GM12878 (cell line): ENCODE measurements around the gene SPATA24. TPM values are rescaled to one million over a fixed set of nuclear protein-coding genes. Genes with fewer than 3 reads are reported as not detected.

Experiments
- ATAC-seq: fragments of 200-7000 bp; cut with Tn5 transposase; 3 replicates; pipeline ENCODE4 v1.9.1; 2020; ENCODE audit warnings: mild to moderate bottlenecking, moderate library complexity
- BruUV-seq: library from RNA; stranded (reverse); fragments of 400-500 nt; replicated peaks from 2 replicates; lab custom pipeline; 2021; lab: Mats Ljungman, UMichigan
- CTCF ChIA-PET: fragments of 300-600 bp; sonication (Branson Sonifier 250); formaldehyde crosslinking; extraction: SDS; loops from one replicate; lab custom pipeline; 2021; ENCODE audit warnings: inconsistent platforms; lab: Yijun Ruan, JAX
- POLR2A ChIA-PET: fragments of 350-600 bp; formaldehyde crosslinking; extraction: SDS; loops from one replicate; lab custom pipeline; 2021; ENCODE audit warnings: inconsistent platforms; lab: Charles Lee
- RAD21 ChIA-PET: fragments of 300-600 bp; sonication (Branson Sonifier 250); formaldehyde crosslinking; loops from one replicate; lab custom pipeline; 2023; ENCODE audit warnings: antibody characterized with exemption; ENCODE audit not compliant: unreplicated experiment; lab: Charles Lee
- SMC1A ChIA-PET: fragments of 300-600 bp; sonication (Branson Sonifier 250); formaldehyde crosslinking; loops from one replicate; lab custom pipeline; 2023; ENCODE audit not compliant: unreplicated experiment, uncharacterized antibody; lab: Charles Lee
- DNase-seq: peaks from one replicate; pipeline ENCODE4 v3.0.0-alpha.2; 2011; ENCODE audit warnings: low read depth, low spot score
- FAIRE-seq: peaks from 3 replicates; lab custom pipeline; 2011; peaks lifted over from hg19 to GRCh38; lab: Jason Lieb, UNC
- H2AFZ ChIP-seq: 2 replicates; pipeline ENCODE4 v1.6.0; 2011; ENCODE audit warnings: low read depth, low read length, control low read depth; ENCODE audit not compliant: control insufficient read depth
- H3K27ac ChIP-seq: 2 replicates; pipeline ENCODE4 v1.5.1; 2011; ENCODE audit warnings: control low read depth; ENCODE audit not compliant: control insufficient read depth, insufficient read depth
- H3K27me3 ChIP-seq, 2 experiments: replicated peaks in 1 of 2; 2 replicates each; pipeline versions ENCODE4 v1.6.0 to v1.6.1; 2011; ENCODE audit warnings: low read length in 1 of 2; ENCODE audit not compliant: control insufficient read depth in 2 of 2, insufficient read depth in 2 of 2
- H3K36me3 ChIP-seq, 2 experiments: 2 replicates each; pipeline ENCODE4 v1.5.1; 2011; ENCODE audit warnings: low read length in 1 of 2; ENCODE audit not compliant: control insufficient read depth in 2 of 2, insufficient read depth in 2 of 2
- H3K4me1 ChIP-seq: 2 replicates; pipeline ENCODE4 v1.6.1; 2011; ENCODE audit warnings: mild to moderate bottlenecking, low read length, moderate library complexity, mixed read lengths; ENCODE audit not compliant: control insufficient read depth, insufficient read depth
- H3K4me2 ChIP-seq: 2 replicates; pipeline ENCODE4 v1.6.0; 2011; ENCODE audit warnings: control low read depth; ENCODE audit not compliant: control insufficient read depth, insufficient read depth
- H3K4me3 ChIP-seq: fragments of 200-600 bp; sonication (generic); 2 replicates; pipeline ENCODE4 v1.5.1; 2016
- H3K79me2 ChIP-seq: 2 replicates; pipeline ENCODE4 v1.6.0; 2011; ENCODE audit warnings: low read length; ENCODE audit not compliant: control insufficient read depth, insufficient read depth
- H3K9ac ChIP-seq: 2 replicates; pipeline ENCODE4 v1.8.0; 2011; ENCODE audit warnings: low read length, control low read depth, mixed read lengths; ENCODE audit not compliant: control insufficient read depth, insufficient read depth
- H3K9me3 ChIP-seq: replicated peaks from 3 replicates; pipeline ENCODE4 v1.5.1; 2011; ENCODE audit warnings: mild to moderate bottlenecking, low read length; ENCODE audit not compliant: control insufficient read depth, insufficient read depth
- H4K20me1 ChIP-seq: 2 replicates; pipeline ENCODE4 v1.6.0; 2011; ENCODE audit not compliant: control insufficient read depth, insufficient read depth
- BACH1 ChIP-seq: fragments of 450-650 bp; IDR thresholded peaks from 2 replicates; pipeline ENCODE4 v1.6.1; 2017; ENCODE audit warnings: mild to moderate bottlenecking, borderline replicate concordance
- CBX5 ChIP-seq: sonication (generic); IDR thresholded peaks from 2 replicates; pipeline ENCODE4 v1.6.1; 2016; ENCODE audit warnings: low read depth, moderate library complexity, mild to moderate bottlenecking, inconsistent platforms
- NBN ChIP-seq: fragments of 450-650 bp; IDR thresholded peaks from 2 replicates; pipeline ENCODE4 v1.6.1; 2016
- ZBTB4 ChIP-seq: fragments of 450-650 bp; formaldehyde crosslinking; IDR thresholded peaks from 2 replicates; pipeline ENCODE4 v1.4.0; 2022; ENCODE audit warnings: mild to moderate bottlenecking, moderate library complexity
- ZSCAN29 ChIP-seq: fragments of 450-650 bp; IDR thresholded peaks from 2 replicates; pipeline ENCODE4 v1.6.1; 2017; ENCODE audit warnings: mild to moderate bottlenecking, moderate library complexity
- WGBS: methylation state at CpG from one replicate; pipeline ENCODE4 v1.1.6; 2016; ENCODE audit warnings: low lambda C conversion rate; ENCODE audit not compliant: insufficient replicate concordance, insufficient coverage; ENCODE audit errors: missing lambda C conversion rate; 5-methylcytosine and 5-hydroxymethylcytosine counted together
- in situ Hi-C: fragments of 300-500 bp; cut with MboI; formaldehyde crosslinking; loops from 9 replicates; pipeline ENCODE4 v1.14.3; 2018; ENCODE audit warnings: mixed read lengths
- intact Hi-C: fragments of 100-400 bp; cut with micrococcal nuclease; formaldehyde crosslinking; loops from one replicate; pipeline ENCODE4 v1.14.2; 2022; ENCODE audit not compliant: unreplicated experiment
- polyA plus RNA-seq, 11 experiments: library from polyadenylated mRNA; depleted of rRNA in 4 of 11; unstranded in 6 of 11; stranded (reverse) in 5 of 11; fragments of >200 nt; fragmentation: Nextera tagmentation in 4 of 11; fragmentation: Illumina TruSeq in 1 of 11; extraction: Ambion mirVana in 4 of 11; extraction: Trizol in 1 of 11; gene quantifications; 1 replicate in 1 of 11; 2 replicates in 10 of 11; pipeline versions ENCODE4 v1.2.1 to v1.2.3, GENCODE V29; 2011 to 2016; ENCODE audit warnings: inconsistent platforms in 2 of 11, missing spikeins in 2 of 11, low read depth in 1 of 11
- total RNA-seq, 4 experiments: library from RNA; depleted of rRNA in 3 of 4; stranded (reverse); fragments of >200 nt in 3 of 4; fragmentation: Illumina TruSeq in 1 of 4; extraction: Trizol in 1 of 4; gene quantifications; 2 replicates each; pipeline versions ENCODE4 v1.2.1 to v1.2.3, GENCODE V29; 2013 to 2021
- TF ChIP-seq, protein P1 (sequence below): IDR thresholded peaks from 2 replicates; pipeline ENCODE4 v1.6.1; 2011; ENCODE audit warnings: low read depth, low read length, improper control_type of control experiment, borderline replicate concordance

Gene SPATA24
- total and polyA plus RNA-seq, 10 of the 15 experiments (the other 5 are each of a cell fraction or from before 2014, with no cell fraction given), result 4.1 to 9.8 (median 7.3) TPM

- ChIA-PET CTCF (interaction anchor here (0.6 to 9.5 kb wide), 6 partner anchors 8 to 339 kb away, joined by 3 to 491 read pairs (median 5); no protein-coding TSS in a partner anchor), RAD21 (interaction anchor here (1.1 to 9.2 kb wide), 3 partner anchors 11 to 87 kb away, joined by 3 to 241 read pairs (median 8); no protein-coding TSS in a partner anchor), SMC1A (interaction anchor here (1.4 to 5.3 kb wide), 4 partner anchors 11 to 202 kb away, joined by 4 to 235 read pairs (median 48); partner anchors contain the start of gene DNAJC18), POLR2A (interaction anchor here (0.6 to 2.4 kb wide), 2 partner anchors 40 to 87 kb away, joined by 4 to 12 read pairs; no protein-coding TSS in a partner anchor)
- Histone ChIP-seq H2AFZ (no peak overlapping the region), H3K27ac (no peak overlapping the region), H4K20me1 (no peaks in the 10 kb centered on the region), H3K9ac (no peak overlapping the region), H3K79me2 (no peaks in the 10 kb centered on the region), H3K27me3 (no peaks in the 10 kb centered on the region), H3K36me3 (peaks cover 0 to 2% of the 10 kb centered on the region in 2 experiments; a peak in 2 of 4 replicates), H3K4me3 (no peak overlapping the region), H3K4me2 (no peak overlapping the region), H3K9me3 (no peaks in the 10 kb centered on the region), H3K4me1 (no peaks in the 10 kb centered on the region)
- ATAC-seq, result no peak
- DNase-seq, result no peak
- TF ChIP-seq ZSCAN29 (no peak), NBN (no peak), CBX5 (no peak), ZBTB4 (no peak), BACH1 (no peak)
- TF ChIP-seq, protein P1, sequence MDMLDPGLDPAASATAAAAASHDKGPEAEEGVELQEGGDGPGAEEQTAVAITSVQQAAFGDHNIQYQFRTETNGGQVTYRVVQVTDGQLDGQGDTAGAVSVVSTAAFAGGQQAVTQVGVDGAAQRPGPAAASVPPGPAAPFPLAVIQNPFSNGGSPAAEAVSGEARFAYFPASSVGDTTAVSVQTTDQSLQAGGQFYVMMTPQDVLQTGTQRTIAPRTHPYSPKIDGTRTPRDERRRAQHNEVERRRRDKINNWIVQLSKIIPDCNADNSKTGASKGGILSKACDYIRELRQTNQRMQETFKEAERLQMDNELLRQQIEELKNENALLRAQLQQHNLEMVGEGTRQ, result no peak
- intact Hi-C loops, result no loop called here
- BruUV-seq, result no TSS peak
- in situ Hi-C loops, result no loop called here
- no peak for FAIRE-seq
- WGBS, result 72% methylated on average over 8 of the region's 8 CpGs
Observed at GRCh38 chr5:139426203-139426885, 22.5 kb upstream of the SPATA24 start.
